ENCODE measurements around the gene ATP2C2.

ATP2C2 gene

GRCh38 chr16:84329016-84329415 lies 39.3 kb upstream of the ATP2C2 start:
- TF ChIP-seq RARB (CRISPR knock-in tag; IDR thresholded peaks at IDR 0.05), result no peak
- TF ChIP-seq ARNTL (CRISPR knock-in tag; IDR thresholded peaks at IDR 0.05; ENCODE audit: borderline replicate concordance, low read depth), result no peak
- TF ChIP-seq ZC3H10 (CRISPR knock-in tag; IDR thresholded peaks at IDR 0.05), result no peak
- TF ChIP-seq ZFP30 (CRISPR knock-in tag; IDR thresholded peaks at IDR 0.05), result no peak
- no peak for TF ChIP-seq ZNF8 (CRISPR knock-in tag; IDR thresholded peaks at IDR 0.05)
- no peak for TF ChIP-seq TSHZ2 (CRISPR knock-in tag; IDR thresholded peaks at IDR 0.05)
- TF ChIP-seq OSR1 (CRISPR knock-in tag; IDR thresholded peaks at IDR 0.05), result no peak
- TF ChIP-seq PATZ1 (CRISPR knock-in tag; IDR thresholded peaks at IDR 0.05; ENCODE audit: borderline replicate concordance), result no peak
- TF ChIP-seq GLIS3 (CRISPR knock-in tag; IDR thresholded peaks at IDR 0.05), result no peak
- no peak for TF ChIP-seq SNAI2 (CRISPR knock-in tag; IDR thresholded peaks at IDR 0.05)
- TF ChIP-seq ZFP3 (CRISPR knock-in tag; IDR thresholded peaks at IDR 0.05), result no peak
- no peak for TF ChIP-seq CSRNP3 (CRISPR knock-in tag; IDR thresholded peaks at IDR 0.05)
- TF ChIP-seq ESRRG (CRISPR knock-in tag; IDR thresholded peaks at IDR 0.05), result no peak
- no peak for ATAC-seq

- no peak for TF ChIP-seq ZFP3 (CRISPR knock-in tag; IDR thresholded peaks at IDR 0.05)
- ATAC-seq, result no peak
Observed at GRCh38 chr16:84329843-84330684, 38.3 kb upstream of the ATP2C2 start.

- no peak for TF ChIP-seq PATZ1 (CRISPR knock-in tag; IDR thresholded peaks at IDR 0.05; ENCODE audit: borderline replicate concordance)
- no peak for TF ChIP-seq ZC3H10 (CRISPR knock-in tag; IDR thresholded peaks at IDR 0.05)
- no peak for ATAC-seq
Observed at GRCh38 chr16:84330685-84331050, 37.7 kb upstream of the ATP2C2 start.

- no peak for TF ChIP-seq CSDC2 (CRISPR knock-in tag; IDR thresholded peaks at IDR 0.05)
- no peak for TF ChIP-seq PATZ1 (CRISPR knock-in tag; IDR thresholded peaks at IDR 0.05; ENCODE audit: borderline replicate concordance)
- TF ChIP-seq RARB (CRISPR knock-in tag; IDR thresholded peaks at IDR 0.05), result no peak
- TF ChIP-seq GLIS3 (CRISPR knock-in tag; IDR thresholded peaks at IDR 0.05), result no peak
- TF ChIP-seq CSRNP3 (CRISPR knock-in tag; IDR thresholded peaks at IDR 0.05), result no peak
- no peak for TF ChIP-seq TOX (CRISPR knock-in tag; IDR thresholded peaks at IDR 0.05; ENCODE audit: borderline replicate concordance)
- TF ChIP-seq TSHZ2 (CRISPR knock-in tag; IDR thresholded peaks at IDR 0.05), result no peak
- no peak for TF ChIP-seq BACH2 (CRISPR knock-in tag; IDR thresholded peaks at IDR 0.05; ENCODE audit: borderline replicate concordance)
- TF ChIP-seq ZFP3 (CRISPR knock-in tag; IDR thresholded peaks at IDR 0.05), result no peak
Observed at GRCh38 chr16:84331998-84332780, 36.1 kb upstream of the ATP2C2 start.

More at GRCh38 chr16:84331998-84332780, 36.1 kb upstream of the ATP2C2 start:
- ATAC-seq, result no peak
